C4-2B (cell line): ENCODE results near the gene MUC5AC.

Experiments used
- ZFX ChIP-seq: fragments of 450-650 bp; IDR thresholded peaks from 2 replicates; pipeline ENCODE4 v1.6.1; 2017
- TF ChIP-seq, protein P1 (sequence below): fragments of 450-650 bp; conservative IDR thresholded peaks from 2 replicates; pipeline ENCODE4 v1.5.1; 2017; ENCODE audit warnings: mild to moderate bottlenecking

- TF ChIP-seq, protein P1, sequence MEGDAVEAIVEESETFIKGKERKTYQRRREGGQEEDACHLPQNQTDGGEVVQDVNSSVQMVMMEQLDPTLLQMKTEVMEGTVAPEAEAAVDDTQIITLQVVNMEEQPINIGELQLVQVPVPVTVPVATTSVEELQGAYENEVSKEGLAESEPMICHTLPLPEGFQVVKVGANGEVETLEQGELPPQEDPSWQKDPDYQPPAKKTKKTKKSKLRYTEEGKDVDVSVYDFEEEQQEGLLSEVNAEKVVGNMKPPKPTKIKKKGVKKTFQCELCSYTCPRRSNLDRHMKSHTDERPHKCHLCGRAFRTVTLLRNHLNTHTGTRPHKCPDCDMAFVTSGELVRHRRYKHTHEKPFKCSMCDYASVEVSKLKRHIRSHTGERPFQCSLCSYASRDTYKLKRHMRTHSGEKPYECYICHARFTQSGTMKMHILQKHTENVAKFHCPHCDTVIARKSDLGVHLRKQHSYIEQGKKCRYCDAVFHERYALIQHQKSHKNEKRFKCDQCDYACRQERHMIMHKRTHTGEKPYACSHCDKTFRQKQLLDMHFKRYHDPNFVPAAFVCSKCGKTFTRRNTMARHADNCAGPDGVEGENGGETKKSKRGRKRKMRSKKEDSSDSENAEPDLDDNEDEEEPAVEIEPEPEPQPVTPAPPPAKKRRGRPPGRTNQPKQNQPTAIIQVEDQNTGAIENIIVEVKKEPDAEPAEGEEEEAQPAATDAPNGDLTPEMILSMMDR: no peak
- TF ChIP-seq ZFX: no peak
These were observed 44.1 kb upstream of the MUC5AC start for GRCh38 chr11:1113405-1114201.
